ENCODE data around the gene MAX. TPM values are rescaled to one million over a fixed set of nuclear protein-coding genes. Genes with fewer than 3 reads are reported as not detected.

The MAX gene
- total and polyA plus RNA-seq, 2 experiments from 2014 or later = 25.0 to 27.7 TPM

DNA sequence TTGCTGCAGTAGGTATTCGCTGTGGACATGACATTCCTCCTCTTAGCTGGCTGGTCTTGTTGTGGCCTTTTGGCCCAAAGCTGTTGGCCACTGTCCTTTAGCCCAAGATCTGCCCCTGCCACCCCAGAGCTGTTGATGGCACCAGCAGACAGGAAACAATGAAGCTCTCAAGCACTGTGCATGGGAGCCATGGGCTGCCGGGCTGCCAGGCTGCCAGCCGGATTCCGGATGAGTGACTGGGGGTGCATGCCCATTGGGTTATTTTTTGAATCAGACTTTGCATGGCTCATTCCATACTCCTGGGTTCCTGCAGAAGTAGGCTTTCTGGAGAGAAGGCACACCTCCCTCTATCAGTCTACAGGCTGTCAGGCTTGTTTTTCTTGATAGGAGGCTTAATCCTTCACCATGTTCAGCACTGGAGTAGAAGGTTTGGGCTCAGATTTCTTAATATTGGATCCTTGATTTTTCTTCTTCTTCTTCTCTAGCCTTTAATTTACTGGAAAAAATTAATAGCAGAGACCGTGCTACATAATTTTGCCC is 32.4 kb downstream of the MAX start:
- Mint-ChIP-seq H3K27ac (no peak overlapping the region), H3K27me3 (ENCODE audit: insufficient read depth, low read depth, poor library complexity) (peaks cover 4% of the 10 kb centered on the region), H3K4me1 (no peaks in the 10 kb centered on the region; the same call in 2 of the 3 replicates), H3K36me3 (ENCODE audit: low read depth) (peaks cover 23% of the 10 kb centered on the region), H3K9me3 (no peaks in the 10 kb centered on the region), H3K4me3 (no peak overlapping the region)
- H3K4me2 ChIP-seq = no peak overlapping the region
- DNase-seq (ENCODE audit: low spot score) = no peak
- H4K20me1 ChIP-seq (replicated peaks; ENCODE audit: insufficient read depth) = peaks cover 4% of the 10 kb centered on the region; the same call in 1 of the 2 replicates
- H3K36me3 ChIP-seq (ENCODE audit: insufficient read depth) = no peaks in the 10 kb centered on the region
- TF ChIP-seq, protein P1, sequence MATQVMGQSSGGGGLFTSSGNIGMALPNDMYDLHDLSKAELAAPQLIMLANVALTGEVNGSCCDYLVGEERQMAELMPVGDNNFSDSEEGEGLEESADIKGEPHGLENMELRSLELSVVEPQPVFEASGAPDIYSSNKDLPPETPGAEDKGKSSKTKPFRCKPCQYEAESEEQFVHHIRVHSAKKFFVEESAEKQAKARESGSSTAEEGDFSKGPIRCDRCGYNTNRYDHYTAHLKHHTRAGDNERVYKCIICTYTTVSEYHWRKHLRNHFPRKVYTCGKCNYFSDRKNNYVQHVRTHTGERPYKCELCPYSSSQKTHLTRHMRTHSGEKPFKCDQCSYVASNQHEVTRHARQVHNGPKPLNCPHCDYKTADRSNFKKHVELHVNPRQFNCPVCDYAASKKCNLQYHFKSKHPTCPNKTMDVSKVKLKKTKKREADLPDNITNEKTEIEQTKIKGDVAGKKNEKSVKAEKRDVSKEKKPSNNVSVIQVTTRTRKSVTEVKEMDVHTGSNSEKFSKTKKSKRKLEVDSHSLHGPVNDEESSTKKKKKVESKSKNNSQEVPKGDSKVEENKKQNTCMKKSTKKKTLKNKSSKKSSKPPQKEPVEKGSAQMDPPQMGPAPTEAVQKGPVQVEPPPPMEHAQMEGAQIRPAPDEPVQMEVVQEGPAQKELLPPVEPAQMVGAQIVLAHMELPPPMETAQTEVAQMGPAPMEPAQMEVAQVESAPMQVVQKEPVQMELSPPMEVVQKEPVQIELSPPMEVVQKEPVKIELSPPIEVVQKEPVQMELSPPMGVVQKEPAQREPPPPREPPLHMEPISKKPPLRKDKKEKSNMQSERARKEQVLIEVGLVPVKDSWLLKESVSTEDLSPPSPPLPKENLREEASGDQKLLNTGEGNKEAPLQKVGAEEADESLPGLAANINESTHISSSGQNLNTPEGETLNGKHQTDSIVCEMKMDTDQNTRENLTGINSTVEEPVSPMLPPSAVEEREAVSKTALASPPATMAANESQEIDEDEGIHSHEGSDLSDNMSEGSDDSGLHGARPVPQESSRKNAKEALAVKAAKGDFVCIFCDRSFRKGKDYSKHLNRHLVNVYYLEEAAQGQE (IDR thresholded peaks at IDR 0.05; ENCODE audit: unreplicated experiment) = no peak
- TF ChIP-seq, protein P2, sequence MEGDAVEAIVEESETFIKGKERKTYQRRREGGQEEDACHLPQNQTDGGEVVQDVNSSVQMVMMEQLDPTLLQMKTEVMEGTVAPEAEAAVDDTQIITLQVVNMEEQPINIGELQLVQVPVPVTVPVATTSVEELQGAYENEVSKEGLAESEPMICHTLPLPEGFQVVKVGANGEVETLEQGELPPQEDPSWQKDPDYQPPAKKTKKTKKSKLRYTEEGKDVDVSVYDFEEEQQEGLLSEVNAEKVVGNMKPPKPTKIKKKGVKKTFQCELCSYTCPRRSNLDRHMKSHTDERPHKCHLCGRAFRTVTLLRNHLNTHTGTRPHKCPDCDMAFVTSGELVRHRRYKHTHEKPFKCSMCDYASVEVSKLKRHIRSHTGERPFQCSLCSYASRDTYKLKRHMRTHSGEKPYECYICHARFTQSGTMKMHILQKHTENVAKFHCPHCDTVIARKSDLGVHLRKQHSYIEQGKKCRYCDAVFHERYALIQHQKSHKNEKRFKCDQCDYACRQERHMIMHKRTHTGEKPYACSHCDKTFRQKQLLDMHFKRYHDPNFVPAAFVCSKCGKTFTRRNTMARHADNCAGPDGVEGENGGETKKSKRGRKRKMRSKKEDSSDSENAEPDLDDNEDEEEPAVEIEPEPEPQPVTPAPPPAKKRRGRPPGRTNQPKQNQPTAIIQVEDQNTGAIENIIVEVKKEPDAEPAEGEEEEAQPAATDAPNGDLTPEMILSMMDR (conservative IDR thresholded peaks at IDR 0.05; ENCODE audit: low read depth in 2 of 2) = no peak
- TF ChIP-seq CREB1 (CRISPR knock-in tag; IDR thresholded peaks at IDR 0.05; ENCODE audit: low read depth) (no peak), ZNF331 (CRISPR knock-in tag; IDR thresholded peaks at IDR 0.05; ENCODE audit: low read depth) (no peak), EZH2 (IDR thresholded peaks at IDR 0.05; ENCODE audit: low read depth, unreplicated experiment) (no peak)
- H3F3A ChIP-seq (replicated peaks; ENCODE audit: low read depth) = no peaks in the 10 kb centered on the region
- H3K4me1 ChIP-seq (ENCODE audit: insufficient read depth) = no peaks in the 10 kb centered on the region
- no peak for ATAC-seq
- H3K4me3 ChIP-seq = no peak overlapping the region
- no peaks in the 10 kb centered on the region for H3K79me2 ChIP-seq (replicated peaks; ENCODE audit: insufficient read depth)
- no peak overlapping the region for H3K27ac ChIP-seq (ENCODE audit: low read depth)
- no peaks in the 10 kb centered on the region for H3K27me3 ChIP-seq (ENCODE audit: insufficient read depth)
- no peak overlapping the region for H2AFZ ChIP-seq
- no peaks in the 10 kb centered on the region for H3K9me2 ChIP-seq (ENCODE audit: insufficient read depth)

DNA sequence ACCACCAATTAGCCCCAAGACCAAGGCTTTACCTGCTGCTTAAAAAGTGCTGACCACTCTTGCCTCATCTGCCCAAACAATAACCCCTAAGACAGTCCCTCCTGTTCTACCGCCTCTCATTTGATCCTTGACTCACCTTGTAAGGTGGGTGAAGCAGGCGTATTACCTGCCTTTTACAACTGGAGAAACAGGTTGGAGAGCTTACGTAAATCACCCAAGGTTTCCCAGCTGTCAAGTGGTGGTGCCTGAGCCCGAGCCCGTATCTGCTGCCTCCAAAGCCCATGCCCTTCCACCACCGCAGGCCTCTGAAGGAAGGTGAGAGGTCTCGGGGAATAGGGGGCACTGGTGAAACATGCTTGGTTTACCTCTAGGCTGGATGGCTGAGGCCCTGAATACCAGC is 36.6 kb downstream of the MAX start:
- Mint-ChIP-seq H3K9me3 (no peaks in the 10 kb centered on the region), H3K4me1 (no peaks in the 10 kb centered on the region), H3K27ac (no peak overlapping the region), H3K36me3 (ENCODE audit: low read depth) (peaks cover 53% of the 10 kb centered on the region), H3K27me3 (ENCODE audit: insufficient read depth, low read depth, poor library complexity) (peaks cover 4% of the 10 kb centered on the region), H3K4me3 (no peak overlapping the region)
- Histone ChIP-seq H3K27ac (ENCODE audit: low read depth) (no peak overlapping the region), H3K4me3 (no peak overlapping the region), H3F3A (replicated peaks; ENCODE audit: low read depth) (no peaks in the 10 kb centered on the region), H2AFZ (no peak overlapping the region), H3K27me3 (ENCODE audit: insufficient read depth) (no peaks in the 10 kb centered on the region), H4K20me1 (replicated peaks; ENCODE audit: insufficient read depth) (peaks cover 4% of the 10 kb centered on the region; the same call in 1 of the 2 replicates), H3K4me2 (no peak overlapping the region), H3K36me3 (ENCODE audit: insufficient read depth) (0 out of 2 replicates have a peak, but pooled peaks cover 6% of the 10 kb centered on the region), H3K79me2 (replicated peaks; ENCODE audit: insufficient read depth) (no peaks in the 10 kb centered on the region), H3K4me1 (ENCODE audit: insufficient read depth) (no peaks in the 10 kb centered on the region), H3K9me2 (ENCODE audit: insufficient read depth) (no peaks in the 10 kb centered on the region)
- no peak for DNase-seq (ENCODE audit: low spot score)
- TF ChIP-seq, protein P2 (conservative IDR thresholded peaks at IDR 0.05; ENCODE audit: low read depth in 2 of 2) = no peak
- TF ChIP-seq JUNB (IDR thresholded peaks at IDR 0.05; ENCODE audit: unreplicated experiment) (no peak), CREB1 (CRISPR knock-in tag; IDR thresholded peaks at IDR 0.05; ENCODE audit: low read depth) (no peak), STAT1 (IDR thresholded peaks at IDR 0.05; ENCODE audit: unreplicated experiment) (no peak)
- no peak for ATAC-seq

All from GM23338 (cell line).